Stimulated activated CD8-positive, alpha-beta memory T cell treated with anti-CD3 and anti-CD28 coated beads, Interleukin-7, amount 100 ng/mL, for 4 hours (primary cell): ENCODE results near the gene FARSB.
A peak's percentile ranks its signal among the peaks of the same experiment; 100 is the strongest.
"Not testable (repeated sequence)": the region's sequence is repeated elsewhere in the genome, so short reads cannot be mapped to it uniquely, and the experiment has no call there.

Source experiments
- DNase-seq, 2 donors: peaks; one replicate each; pipeline ENCODE4 v3.0.0-alpha.2; 2020; ENCODE audit warnings: low read depth in 2 of 2

FARSB gene

GRCh38 chr2:222655787-222656525, at the start of gene FARSB:
Gene FARSB, minus strand, starts transcription at chr2:222656092. Its CDS starts 19 bp downstream, at chr2:222656073.
- peak; percentile 87 to 88 for DNase-seq

- DNase-seq, result no peak
Observed at GRCh38 chr2:222703886-222704285, 48.0 kb upstream of the FARSB start.

GRCh38 chr2:222703091-222703490, 47.2 kb upstream of the FARSB start:
- no peak for DNase-seq

GRCh38 chr2:222701721-222702131, 45.8 kb upstream of the FARSB start:
- DNase-seq, result no peak

- DNase-seq, result no peak
Observed at GRCh38 chr2:222701233-222701632, 45.3 kb upstream of the FARSB start.

GRCh38 chr2:222698276-222698675, 42.4 kb upstream of the FARSB start:
- DNase-seq, result no peak

- DNase-seq, result no peak
Observed at GRCh38 chr2:222693837-222694236, 37.9 kb upstream of the FARSB start.

- DNase-seq, result not testable (repeated sequence)
Observed at GRCh38 chr2:222693413-222693812, 37.5 kb upstream of the FARSB start.

- DNase-seq, result peak; percentile 29 to 50
Observed at GRCh38 chr2:222690564-222691200, 34.8 kb upstream of the FARSB start.

GRCh38 chr2:222689322-222689721, 33.4 kb upstream of the FARSB start:
- no peak for DNase-seq

- no peak for DNase-seq
Observed at GRCh38 chr2:222688917-222689316, 33.0 kb upstream of the FARSB start.

GRCh38 chr2:222686086-222686750, 30.3 kb upstream of the FARSB start:
- no peak for DNase-seq

- no peak for DNase-seq
Observed at GRCh38 chr2:222683805-222684204, 27.9 kb upstream of the FARSB start.

- DNase-seq, result no peak
Observed at GRCh38 chr2:222677981-222678380, 22.1 kb upstream of the FARSB start.

- no peak for DNase-seq
Observed at GRCh38 chr2:222673883-222674282, 18.0 kb upstream of the FARSB start.

GRCh38 chr2:222673273-222673672, 17.4 kb upstream of the FARSB start:
- no peak for DNase-seq

- no peak for DNase-seq
Observed at GRCh38 chr2:222672068-222672401, 16.1 kb upstream of the FARSB start.

GRCh38 chr2:222671259-222672067, 15.6 kb upstream of the FARSB start, which contains the start of gene MOGAT1:
Gene MOGAT1, plus strand, starts transcription at chr2:222671658. Its CDS starts 128 bp downstream, at chr2:222671786.
- no peak for DNase-seq

GRCh38 chr2:222670191-222671038, 14.5 kb upstream of the FARSB start:
- DNase-seq, result no peak

- no peak for DNase-seq
Observed at GRCh38 chr2:222669353-222669752, 13.5 kb upstream of the FARSB start.
